HG02623 (cell line): ENCODE measurements around the gene SLC33A1.
"Not testable (repeated sequence)": the region's sequence is repeated elsewhere in the genome, so short reads cannot be mapped to it uniquely, and the experiment has no call there.

ENCODE experiments used
- ATAC-seq: cut with Tn5 transposase; IDR thresholded peaks from one replicate; pipeline ENCODE4 v1.9.1; 2021; ENCODE audit warnings: moderate library complexity; ENCODE audit not compliant: unreplicated experiment

Gene SLC33A1

GRCh38 chr3:155862290-155862982 is 8.2 kb upstream of the SLC33A1 start:
- ATAC-seq, result not testable (repeated sequence)

GRCh38 chr3:155861476-155862183 is 7.4 kb upstream of the SLC33A1 start:
- ATAC-seq, result no peak

- not testable (repeated sequence) for ATAC-seq
These were observed 6.2 kb upstream of the SLC33A1 start for GRCh38 chr3:155860424-155860823.

GRCh38 chr3:155859859-155860258 is 5.6 kb upstream of the SLC33A1 start:
- ATAC-seq, result no peak

- peak; percentile 8 for ATAC-seq
These were observed 750 bp downstream of the SLC33A1 start for GRCh38 chr3:155853214-155854140.

GRCh38 chr3:155852341-155852740 is 1.9 kb downstream of the SLC33A1 start:
- no peak for ATAC-seq

GRCh38 chr3:155849404-155849803 is 4.8 kb downstream of the SLC33A1 start:
- ATAC-seq, result not testable (repeated sequence)

- no peak for ATAC-seq
These were observed 6.2 kb downstream of the SLC33A1 start for GRCh38 chr3:155847993-155848392.

GRCh38 chr3:155846119-155846518 is 8.1 kb downstream of the SLC33A1 start:
- ATAC-seq, result no peak

GRCh38 chr3:155843569-155843968 is 10.7 kb downstream of the SLC33A1 start:
- ATAC-seq, result no peak

GRCh38 chr3:155835341-155836071 is 18.7 kb downstream of the SLC33A1 start:
- no peak for ATAC-seq

- ATAC-seq, result not testable (repeated sequence)
These were observed 25.6 kb downstream of the SLC33A1 start for GRCh38 chr3:155828490-155829098.

GRCh38 chr3:155815030-155815545 is 39.1 kb downstream of the SLC33A1 start:
- no peak for ATAC-seq

- not testable (repeated sequence) for ATAC-seq
These were observed 41.0 kb downstream of the SLC33A1 start for GRCh38 chr3:155813224-155813623.

GRCh38 chr3:155809181-155809580 is 45.0 kb downstream of the SLC33A1 start:
- no peak for ATAC-seq

- ATAC-seq, result no peak
These were observed 46.4 kb downstream of the SLC33A1 start for GRCh38 chr3:155807823-155808222.

- peak; percentile 93 for ATAC-seq
These were observed 48.2 kb downstream of the SLC33A1 start, which contains the start of gene C3orf33 for GRCh38 chr3:155805802-155806618. Gene C3orf33, minus strand, starts transcription at chr3:155806278. Its CDS starts 26 bp downstream, at chr3:155806252.

- peak; percentile 22 for ATAC-seq
These were observed 48.9 kb downstream of the SLC33A1 start for GRCh38 chr3:155805204-155805801.

- ATAC-seq, result no peak
These were observed 49.9 kb downstream of the SLC33A1 start for GRCh38 chr3:155804323-155804722.
